H1 (cell line): ENCODE results near the gene RELA.

Source experiments
- BRCA1 ChIP-seq: IDR thresholded peaks from 2 replicates; pipeline ENCODE4 v1.6.1; 2012; ENCODE audit warnings: low read depth, low read length, improper control_type of control experiment
- CHD2 ChIP-seq: IDR thresholded peaks from 2 replicates; pipeline ENCODE4 v1.6.1; 2012; ENCODE audit warnings: low read length, improper control_type of control experiment
- CREB1 ChIP-seq: IDR thresholded peaks from 2 replicates; pipeline ENCODE4 v1.6.1; 2012; ENCODE audit warnings: inconsistent platforms
- EZH2 ChIP-seq: fragments of 200-600 bp; sonication (generic); IDR thresholded peaks from 2 replicates; pipeline ENCODE4 v1.7.1; 2012; ENCODE audit warnings: low read depth, mild to moderate bottlenecking, moderate library complexity, low read length, inconsistent platforms; ENCODE audit not compliant: severe bottlenecking
- JUND ChIP-seq: IDR thresholded peaks from 2 replicates; pipeline ENCODE4 v1.6.1; 2011; ENCODE audit warnings: mild to moderate bottlenecking, improper control_type of control experiment, low read length
- POLR2A ChIP-seq, 2 experiments: IDR thresholded peaks; 1 replicate in 1 of 2; 2 replicates in 1 of 2; pipeline ENCODE4 v1.6.1; 2011; ENCODE audit warnings: low read depth in 2 of 2, low read length in 2 of 2, mild to moderate bottlenecking in 2 of 2; ENCODE audit errors: control extremely low read depth in 1 of 2
- RFX5 ChIP-seq: IDR thresholded peaks from 2 replicates; pipeline ENCODE4 v1.6.1; 2011; ENCODE audit warnings: low read depth, low read length, improper control_type of control experiment, borderline replicate concordance
- SP2 ChIP-seq: IDR thresholded peaks from 2 replicates; pipeline ENCODE4 v1.6.1; 2012; ENCODE audit warnings: mild to moderate bottlenecking, low read length, inconsistent platforms
- TAF7 ChIP-seq: optimal IDR thresholded peaks from 2 replicates; pipeline ENCODE3; 2011; ENCODE audit warnings: low read depth, mild to moderate bottlenecking, inconsistent platforms, low read length, moderate library complexity, borderline replicate concordance
- TF ChIP-seq, protein P1 (sequence below): IDR thresholded peaks from 2 replicates; pipeline ENCODE4 v1.6.1; 2011; ENCODE audit warnings: low read length, improper control_type of control experiment
- TF ChIP-seq, protein P2 (sequence below): IDR thresholded peaks from 2 replicates; pipeline ENCODE4 v1.6.1; 2012; ENCODE audit warnings: inconsistent platforms
- TF ChIP-seq, protein P3 (sequence below), 3 experiments: IDR thresholded peaks; 1 replicate in 2 of 3; 2 replicates in 1 of 3; pipeline versions ENCODE4 v1.5.1 to v1.6.1; 2011; ENCODE audit warnings: low read length in 3 of 3, mild to moderate bottlenecking in 3 of 3, inconsistent platforms in 2 of 3, low read depth in 1 of 3, moderate library complexity in 1 of 3; ENCODE audit not compliant: insufficient read depth in 1 of 3; ENCODE audit errors: control extremely low read depth in 1 of 3

DNA sequence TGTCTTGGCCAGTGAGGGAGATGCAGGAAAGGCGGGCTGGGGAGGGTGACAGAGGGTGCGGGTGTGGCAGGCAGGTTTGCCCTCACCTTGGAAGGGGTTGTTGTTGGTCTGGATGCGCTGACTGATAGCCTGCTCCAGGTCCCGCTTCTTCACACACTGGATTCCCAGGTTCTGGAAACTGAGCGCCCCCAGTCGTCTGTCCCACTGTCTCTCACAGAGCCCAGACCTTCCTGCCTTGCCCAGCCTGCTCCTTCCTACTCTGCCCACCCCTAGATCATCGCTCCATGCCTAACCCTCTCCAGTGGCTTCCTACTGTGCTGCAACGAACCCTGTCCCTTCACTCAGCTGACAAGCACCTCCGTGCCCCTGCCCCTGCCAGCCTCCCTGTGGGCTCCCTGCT is 2.7 kb downstream of the RELA start:
- TF ChIP-seq RFX5 (no peak), BRCA1 (no peak), EZH2 (no peak), POLR2A (IDR thresholded peaks at IDR 0.05; ENCODE audit: control extremely low read depth in 1 of 2, low read depth in 2 of 2, low read length in 2 of 2) (no peak), CHD2 (no peak), TAF7 (no peak), JUND (no peak), CREB1 (no peak), SP2 (no peak)
- TF ChIP-seq, protein P1, sequence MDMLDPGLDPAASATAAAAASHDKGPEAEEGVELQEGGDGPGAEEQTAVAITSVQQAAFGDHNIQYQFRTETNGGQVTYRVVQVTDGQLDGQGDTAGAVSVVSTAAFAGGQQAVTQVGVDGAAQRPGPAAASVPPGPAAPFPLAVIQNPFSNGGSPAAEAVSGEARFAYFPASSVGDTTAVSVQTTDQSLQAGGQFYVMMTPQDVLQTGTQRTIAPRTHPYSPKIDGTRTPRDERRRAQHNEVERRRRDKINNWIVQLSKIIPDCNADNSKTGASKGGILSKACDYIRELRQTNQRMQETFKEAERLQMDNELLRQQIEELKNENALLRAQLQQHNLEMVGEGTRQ, result no peak
- TF ChIP-seq, protein P2, sequence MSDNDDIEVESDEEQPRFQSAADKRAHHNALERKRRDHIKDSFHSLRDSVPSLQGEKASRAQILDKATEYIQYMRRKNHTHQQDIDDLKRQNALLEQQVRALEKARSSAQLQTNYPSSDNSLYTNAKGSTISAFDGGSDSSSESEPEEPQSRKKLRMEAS, result no peak
- TF ChIP-seq, protein P3, sequence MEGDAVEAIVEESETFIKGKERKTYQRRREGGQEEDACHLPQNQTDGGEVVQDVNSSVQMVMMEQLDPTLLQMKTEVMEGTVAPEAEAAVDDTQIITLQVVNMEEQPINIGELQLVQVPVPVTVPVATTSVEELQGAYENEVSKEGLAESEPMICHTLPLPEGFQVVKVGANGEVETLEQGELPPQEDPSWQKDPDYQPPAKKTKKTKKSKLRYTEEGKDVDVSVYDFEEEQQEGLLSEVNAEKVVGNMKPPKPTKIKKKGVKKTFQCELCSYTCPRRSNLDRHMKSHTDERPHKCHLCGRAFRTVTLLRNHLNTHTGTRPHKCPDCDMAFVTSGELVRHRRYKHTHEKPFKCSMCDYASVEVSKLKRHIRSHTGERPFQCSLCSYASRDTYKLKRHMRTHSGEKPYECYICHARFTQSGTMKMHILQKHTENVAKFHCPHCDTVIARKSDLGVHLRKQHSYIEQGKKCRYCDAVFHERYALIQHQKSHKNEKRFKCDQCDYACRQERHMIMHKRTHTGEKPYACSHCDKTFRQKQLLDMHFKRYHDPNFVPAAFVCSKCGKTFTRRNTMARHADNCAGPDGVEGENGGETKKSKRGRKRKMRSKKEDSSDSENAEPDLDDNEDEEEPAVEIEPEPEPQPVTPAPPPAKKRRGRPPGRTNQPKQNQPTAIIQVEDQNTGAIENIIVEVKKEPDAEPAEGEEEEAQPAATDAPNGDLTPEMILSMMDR (IDR thresholded peaks at IDR 0.05; ENCODE audit: control extremely low read depth in 1 of 3, insufficient read depth in 1 of 3, low read depth in 1 of 3, low read length in 3 of 3), result no peak
